GM19193 (cell line): Measurements from ENCODE around the gene ACAA2.

Experiments used
- POLR2A ChIP-seq: IDR thresholded peaks from 4 replicates; pipeline ENCODE4 v1.6.1; 2011; ENCODE audit not compliant: insufficient read depth, insufficient read length; ENCODE audit errors: extremely low read depth

ACAA2 gene

DNA sequence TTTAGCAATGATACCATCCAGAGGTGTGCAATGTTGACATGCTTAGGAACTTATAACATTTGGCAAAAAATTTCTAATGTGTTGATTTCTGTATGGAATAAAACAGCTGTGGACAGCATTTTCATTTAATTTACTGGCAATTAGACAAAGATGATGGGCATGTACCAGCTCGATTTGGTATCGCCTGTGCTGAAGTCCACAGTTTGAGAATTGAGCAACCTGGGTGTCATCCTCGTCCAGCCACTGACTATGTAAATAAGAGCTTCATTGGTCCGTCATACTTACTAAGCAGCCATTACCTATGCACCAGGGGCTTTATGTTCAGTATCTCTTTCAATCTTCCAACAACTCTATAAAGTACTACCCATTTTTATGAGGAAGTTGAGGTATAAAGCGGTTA, 24.6 kb upstream of the ACAA2 start:
- TF ChIP-seq POLR2A, result no peak

DNA sequence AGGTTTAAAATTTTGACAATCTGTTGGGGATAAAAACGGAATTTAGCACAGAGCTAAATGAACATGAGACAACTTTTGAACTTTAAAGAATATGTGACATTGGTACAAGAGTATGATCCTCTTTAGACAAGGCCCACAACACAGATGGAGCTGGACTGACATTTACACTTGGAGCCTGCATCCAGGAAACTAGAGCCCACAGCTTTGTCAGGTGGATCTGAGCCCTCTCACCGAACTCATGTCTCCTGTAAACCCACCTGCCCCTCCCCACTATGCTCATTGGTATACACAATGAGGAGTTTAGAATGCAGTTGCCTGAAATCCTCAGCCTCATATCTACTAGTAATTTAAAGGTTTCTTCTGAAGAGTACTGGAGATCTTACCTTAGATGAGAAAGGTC, 22.1 kb upstream of the ACAA2 start:
- TF ChIP-seq POLR2A, result no peak

- no peak for TF ChIP-seq POLR2A
Measured at GRCh38 chr18:49834258-49834657, 20.9 kb upstream of the ACAA2 start.

DNA sequence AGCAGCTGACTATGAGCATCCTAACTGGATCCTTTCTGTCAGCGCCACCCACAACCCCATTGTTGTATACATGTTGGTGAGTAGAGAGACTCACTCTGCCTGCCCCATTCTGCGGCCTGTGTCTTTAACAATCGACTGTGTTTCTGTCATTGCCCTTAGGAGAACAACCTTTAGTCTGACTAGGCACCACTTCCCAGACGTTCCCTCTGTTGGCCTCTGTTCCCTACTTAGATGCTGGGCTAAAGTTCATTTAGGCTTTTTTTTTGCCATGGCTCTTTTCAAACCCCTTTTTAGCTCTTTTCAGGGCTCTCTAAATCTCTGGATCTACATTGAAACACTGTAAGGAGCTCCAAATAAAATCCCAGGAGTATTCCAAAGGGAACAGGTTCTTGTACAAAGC, 20.5 kb upstream of the ACAA2 start:
- no peak for TF ChIP-seq POLR2A

GRCh38 chr18:49832221-49832647, 18.9 kb upstream of the ACAA2 start:
- no peak for TF ChIP-seq POLR2A

DNA sequence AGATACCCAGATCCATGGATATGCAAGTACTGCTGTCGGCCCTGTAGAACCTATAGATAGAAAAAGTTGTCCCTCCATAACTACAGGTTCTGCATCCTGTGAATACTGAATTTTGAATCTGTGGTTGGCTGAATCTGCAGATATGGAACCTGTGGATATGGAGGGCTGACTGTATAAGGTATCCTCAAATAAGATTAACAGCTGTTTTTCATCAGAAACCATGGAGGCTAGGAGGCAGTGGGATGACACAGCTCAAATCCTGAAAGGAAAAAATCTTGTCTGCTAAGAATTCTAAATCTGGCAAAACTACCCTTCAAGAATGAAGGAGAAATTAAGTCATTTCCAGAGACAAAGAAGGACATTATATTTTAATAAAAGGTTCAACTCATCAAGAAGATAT, 14.7 kb upstream of the ACAA2 start:
- TF ChIP-seq POLR2A, result no peak

DNA sequence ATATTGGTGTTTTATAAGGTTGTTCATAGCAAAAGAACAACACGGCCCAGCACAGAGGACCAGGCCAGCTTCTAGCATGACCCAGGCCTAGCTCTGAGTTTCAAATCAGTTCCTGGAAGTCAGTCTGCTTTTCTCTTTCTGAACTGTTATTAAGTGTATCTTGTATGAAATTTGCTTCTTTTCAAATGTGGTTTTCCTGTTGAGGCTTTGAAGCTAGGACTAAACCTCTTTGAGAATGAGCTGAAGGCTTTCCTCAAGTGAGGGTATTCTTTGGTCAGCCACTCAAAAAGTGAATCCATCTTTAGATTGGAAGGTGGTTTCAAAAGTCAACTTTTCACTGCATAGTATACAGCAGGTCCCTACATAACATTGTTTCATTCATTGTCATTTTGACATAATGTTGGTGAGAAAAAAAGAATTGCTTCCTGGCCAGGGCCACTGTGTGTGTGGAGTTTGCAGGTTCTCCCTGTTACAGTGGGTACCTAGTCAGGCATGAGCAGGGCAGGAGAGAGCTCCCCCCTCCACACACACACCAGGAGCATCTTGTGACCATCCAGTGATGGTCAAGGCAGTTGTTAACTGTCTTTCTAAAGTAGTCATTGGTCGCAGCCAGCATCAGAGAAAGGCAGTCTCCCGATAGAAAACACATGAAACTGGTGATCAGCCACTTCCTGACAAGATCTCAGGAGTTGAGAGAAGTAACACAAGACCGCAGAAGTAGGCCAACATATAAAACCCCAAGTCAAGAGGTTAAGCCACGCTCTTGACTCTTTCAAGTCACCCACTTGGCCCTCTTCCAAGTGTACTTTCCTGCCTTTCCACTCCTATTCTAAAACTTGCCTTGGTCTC, 6.7 kb upstream of the ACAA2 start:
- no peak for TF ChIP-seq POLR2A

GRCh38 chr18:49819071-49819662, 5.8 kb upstream of the ACAA2 start:
- TF ChIP-seq POLR2A, result no peak

DNA sequence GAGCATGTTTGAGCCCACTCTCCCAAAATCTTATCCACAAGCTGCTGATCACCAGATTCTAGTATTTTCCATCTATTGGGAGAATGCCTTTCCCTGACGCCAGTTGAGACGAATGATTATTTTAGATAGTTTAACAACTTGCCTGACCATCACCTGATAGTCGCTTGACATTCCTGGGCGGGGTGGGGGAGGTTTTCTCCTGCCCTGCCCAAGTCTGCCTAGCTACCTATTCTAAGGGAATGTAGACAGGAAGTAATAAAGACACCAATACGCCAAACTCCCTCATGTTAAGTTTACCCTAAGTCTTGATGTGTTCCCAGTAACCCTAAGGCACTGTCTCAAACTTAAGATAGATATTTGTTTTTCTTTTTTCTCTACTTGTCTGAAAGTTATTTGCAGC, 4.6 kb upstream of the ACAA2 start:
- TF ChIP-seq POLR2A, result no peak

GRCh38 chr18:49815927-49816326, 2.6 kb upstream of the ACAA2 start:
- no peak for TF ChIP-seq POLR2A

GRCh38 chr18:49814147-49814499, 790 bp upstream of the ACAA2 start:
- no peak for TF ChIP-seq POLR2A

DNA sequence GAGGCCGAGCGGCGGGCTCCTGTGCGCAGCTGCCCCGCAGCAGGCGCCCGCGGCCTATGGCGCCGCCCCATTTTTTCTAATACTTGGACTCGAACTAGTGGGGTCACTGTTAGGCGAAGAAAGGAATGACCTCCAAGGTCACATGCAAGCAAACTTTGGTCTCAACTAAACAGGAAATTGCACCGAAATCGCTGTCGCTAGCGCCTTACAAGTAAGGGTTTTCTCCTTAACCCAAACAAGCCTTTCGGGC, 339 bp downstream of the ACAA2 start:
- TF ChIP-seq POLR2A, result no peak

DNA sequence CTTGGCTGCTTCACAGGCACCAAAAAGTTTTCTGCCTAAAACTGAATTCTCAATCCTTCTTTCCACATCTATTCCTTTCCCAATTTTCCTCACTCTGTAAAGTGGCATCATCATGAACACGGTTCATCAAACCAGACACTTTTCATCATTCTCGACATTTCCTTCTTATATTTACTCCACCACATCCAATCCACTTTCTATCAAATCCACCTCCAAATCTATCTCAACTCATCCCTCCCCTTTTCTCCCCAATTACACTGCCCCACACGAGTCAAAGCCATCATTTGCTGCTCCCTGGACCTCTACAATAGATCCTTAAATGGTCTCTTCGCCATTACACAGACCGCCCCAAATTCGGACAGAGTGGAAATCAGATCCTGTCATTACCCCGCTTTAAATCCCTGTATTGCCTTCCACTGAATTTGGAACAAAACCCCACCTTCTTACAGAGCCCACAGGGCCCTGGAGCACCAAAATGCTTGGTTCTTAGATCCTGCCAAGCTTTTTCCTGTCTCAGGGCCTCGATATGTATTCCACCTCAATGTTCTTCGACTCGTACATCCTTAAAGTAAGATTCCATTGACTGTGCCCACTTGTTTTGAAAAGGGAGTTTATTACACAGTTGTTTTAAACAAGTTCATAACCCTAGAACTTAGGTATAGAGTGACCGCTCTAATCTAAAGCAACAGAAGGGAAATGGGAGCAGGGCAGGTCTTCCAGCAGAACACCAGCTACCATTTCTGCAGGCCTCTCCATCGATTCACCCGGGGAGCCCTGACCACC, 856 bp downstream of the ACAA2 start:
- TF ChIP-seq POLR2A, result no peak

GRCh38 chr18:49811151-49811938, 2.0 kb downstream of the ACAA2 start:
- TF ChIP-seq POLR2A, result no peak

- no peak for TF ChIP-seq POLR2A
Measured at GRCh38 chr18:49804096-49804495, 9.2 kb downstream of the ACAA2 start.
